HK-2 (cell line): Measurements from ENCODE around the gene ACADM.
"Not testable (repeated sequence)": the region's sequence is repeated elsewhere in the genome, so short reads cannot be mapped to it uniquely, and the experiment has no call there.

Experiments used
- DNase-seq: peaks from one replicate; pipeline ENCODE4 v3.0.0-alpha.2; 2018; ENCODE audit not compliant: unreplicated experiment

ACADM gene

GRCh38 chr1:75724472-75725022, at the start of gene ACADM:
ACADM (plus strand) TSS chr1:75724709; CDS start chr1:75724788, 79 bp downstream.
- peak; percentile 90 for DNase-seq

- DNase-seq = no peak
Observed at GRCh38 chr1:75677443-75677842, 47.1 kb upstream of the ACADM start.

GRCh38 chr1:75677964-75678363, 46.5 kb upstream of the ACADM start:
- DNase-seq = not testable (repeated sequence)

- no peak for DNase-seq
Observed at GRCh38 chr1:75690547-75690946, 34.0 kb upstream of the ACADM start.

GRCh38 chr1:75693551-75693950, 31.0 kb upstream of the ACADM start:
- no peak for DNase-seq

GRCh38 chr1:75696000-75696399, 28.5 kb upstream of the ACADM start:
- DNase-seq = no peak

GRCh38 chr1:75707191-75707590, 17.3 kb upstream of the ACADM start:
- DNase-seq = no peak

GRCh38 chr1:75708910-75709309, 15.6 kb upstream of the ACADM start:
- no peak for DNase-seq

GRCh38 chr1:75710832-75711231, 13.7 kb upstream of the ACADM start:
- no peak for DNase-seq

- DNase-seq = no peak
Observed at GRCh38 chr1:75711846-75712245, 12.7 kb upstream of the ACADM start.

GRCh38 chr1:75712306-75712705, 12.2 kb upstream of the ACADM start:
- DNase-seq = no peak

GRCh38 chr1:75719810-75720209, 4.7 kb upstream of the ACADM start:
- no peak for DNase-seq

- no peak for DNase-seq
Observed at GRCh38 chr1:75720325-75720724, 4.2 kb upstream of the ACADM start.

GRCh38 chr1:75720820-75721219, 3.7 kb upstream of the ACADM start:
- no peak for DNase-seq

- not testable (repeated sequence) for DNase-seq
Observed at GRCh38 chr1:75722246-75722645, 2.3 kb upstream of the ACADM start.

GRCh38 chr1:75722966-75723365, 1.5 kb upstream of the ACADM start:
- no peak for DNase-seq

GRCh38 chr1:75723989-75724471, 479 bp upstream of the ACADM start:
- DNase-seq = peak; percentile 84

- DNase-seq = no peak
Observed at GRCh38 chr1:75725266-75725665, 757 bp downstream of the ACADM start.

- DNase-seq = no peak
Observed at GRCh38 chr1:75725861-75726361, 1.4 kb downstream of the ACADM start.

- no peak for DNase-seq
Observed at GRCh38 chr1:75727571-75727970, 3.1 kb downstream of the ACADM start.

- DNase-seq = no peak
Observed at GRCh38 chr1:75730432-75730831, 5.9 kb downstream of the ACADM start.

- DNase-seq = no peak
Observed at GRCh38 chr1:75731881-75732280, 7.4 kb downstream of the ACADM start.

- DNase-seq = no peak
Observed at GRCh38 chr1:75732703-75733102, 8.2 kb downstream of the ACADM start.

GRCh38 chr1:75733661-75734060, 9.2 kb downstream of the ACADM start:
- DNase-seq = no peak
